PC-9 (cell line): ENCODE data around the gene GMNC. TPM values are rescaled to one million over a fixed set of nuclear protein-coding genes. Genes with fewer than 3 reads are reported as not detected.

Source experiments
- BruUV-seq: library from RNA; stranded (reverse); fragments of 400-500 nt; replicated peaks from 2 replicates; lab custom pipeline; 2021; lab: Mats Ljungman, UMichigan
- CTCF ChIA-PET: fragments of 300-600 bp; sonication (Branson Sonifier 250); formaldehyde crosslinking; loops from one replicate; lab custom pipeline; 2022; ENCODE audit warnings: antibody characterized with exemption; lab: Charles Lee
- POLR2A ChIA-PET: fragments of 300-600 bp; sonication (Branson Sonifier 250); formaldehyde crosslinking; loops from one replicate; lab custom pipeline; 2022; ENCODE audit warnings: antibody characterized with exemption; ENCODE audit not compliant: unreplicated experiment; lab: Charles Lee
- DNase-seq, 2 experiments: peaks; one replicate each; pipeline versions ENCODE4 v3.0.0 to v3.0.0-alpha.2; 2015 to 2022; ENCODE audit warnings: mixed read lengths in 1 of 2
- H2AFZ ChIP-seq: fragments of 200-600 bp; sonication (generic); 2 replicates; pipeline ENCODE4 v1.8.1; 2017; ENCODE audit warnings: antibody characterized with exemption
- H3F3A ChIP-seq: fragments of 200-600 bp; sonication (generic); 2 replicates; pipeline ENCODE4 v1.8.1; 2017; ENCODE audit warnings: antibody characterized with exemption, mild to moderate bottlenecking, low read depth; ENCODE audit not compliant: insufficient read depth
- H3K27ac ChIP-seq: fragments of 200-600 bp; sonication (generic); 2 replicates; pipeline ENCODE4 v1.6.1; 2016; ENCODE audit warnings: mixed run types
- H3K27me3 ChIP-seq: fragments of 200-600 bp; sonication (generic); 2 replicates; pipeline ENCODE4 v1.6.1; 2016; ENCODE audit warnings: low read depth, mixed run types; ENCODE audit not compliant: insufficient read depth
- H3K36me3 ChIP-seq: fragments of 200-600 bp; sonication (generic); 2 replicates; pipeline ENCODE4 v1.6.1; 2016; ENCODE audit warnings: low read depth, mixed run types
- H3K4me1 ChIP-seq: fragments of 200-600 bp; sonication (generic); replicated peaks from 2 replicates; pipeline ENCODE4 v1.6.1; 2016; ENCODE audit warnings: mixed run types; ENCODE audit not compliant: insufficient read depth
- H3K4me2 ChIP-seq: fragments of 200-600 bp; sonication (generic); 2 replicates; pipeline ENCODE4 v1.6.1; 2017; ENCODE audit warnings: mixed run types
- H3K4me3 ChIP-seq: fragments of 200-600 bp; sonication (generic); 2 replicates; pipeline ENCODE4 v1.6.1; 2016; ENCODE audit warnings: mixed run types
- H3K79me2 ChIP-seq: fragments of 200-600 bp; sonication (generic); 2 replicates; pipeline ENCODE4 v1.6.1; 2017; ENCODE audit warnings: low read depth, mixed run types
- H3K9me2 ChIP-seq: fragments of 200-600 bp; sonication (generic); 2 replicates; pipeline ENCODE4 v1.8.1; 2017; ENCODE audit warnings: mild to moderate bottlenecking; ENCODE audit not compliant: insufficient read depth
- H3K9me3 ChIP-seq: fragments of 200-600 bp; sonication (generic); 2 replicates; pipeline ENCODE4 v1.8.1; 2016; ENCODE audit warnings: low read depth; ENCODE audit not compliant: insufficient read depth
- H4K20me1 ChIP-seq: fragments of 200-600 bp; sonication (generic); 2 replicates; pipeline ENCODE4 v1.8.1; 2017; ENCODE audit not compliant: insufficient read depth
- CTCF ChIP-seq: fragments of 200-600 bp; sonication (generic); conservative IDR thresholded peaks from 2 replicates; pipeline ENCODE4 v1.6.1; 2017; ENCODE audit warnings: mixed run types, antibody characterized with exemption, mild to moderate bottlenecking, moderate library complexity
- EZH2 ChIP-seq: fragments of 200-600 bp; sonication (generic); IDR thresholded peaks from 2 replicates; pipeline ENCODE4 v1.8.0; 2017; ENCODE audit warnings: antibody characterized with exemption, low read depth
- intact Hi-C: fragments of 100-400 bp; cut with micrococcal nuclease; formaldehyde crosslinking; loops from one replicate; pipeline ENCODE4 v1.10.0; 2022; ENCODE audit not compliant: unreplicated experiment
- total RNA-seq: library from RNA; stranded (reverse); gene quantifications from 2 replicates; pipeline ENCODE4 v1.2.3, GENCODE V29; 2021

GMNC gene
- total RNA-seq, 1 experiment from 2014 or later: not detected

- TF ChIP-seq CTCF (no peak), EZH2 (no peak)
- ChIA-PET CTCF (interaction anchor here (0.6 kb wide), 1 partner anchor 421 kb away, joined by 3 read pairs; no protein-coding TSS in a partner anchor), POLR2A (interaction anchor here (0.5 to 0.6 kb wide), 2 partner anchors 80 to 477 kb away, joined by 3 to 5 read pairs; no protein-coding TSS in a partner anchor)
- peaks cover 3% of the 10 kb centered on the region; the same call in 1 of the 2 replicates for H3K9me3 ChIP-seq
- H3K27ac ChIP-seq: no peak overlapping the region
- H3K4me2 ChIP-seq: no peak overlapping the region
- H3K9me2 ChIP-seq: no peaks in the 10 kb centered on the region
- no TSS peak for BruUV-seq
- H3K36me3 ChIP-seq: no peaks in the 10 kb centered on the region
- H3K27me3 ChIP-seq: no peaks in the 10 kb centered on the region
- no peaks in the 10 kb centered on the region for H3K79me2 ChIP-seq
- H3K4me3 ChIP-seq: no peak overlapping the region
- H2AFZ ChIP-seq: no peak overlapping the region
- intact Hi-C loops: no loop called here
- peak in 1 of 2 experiments; percentile 10 for DNase-seq
- no peaks in the 10 kb centered on the region for H3K4me1 ChIP-seq
- no peaks in the 10 kb centered on the region for H3F3A ChIP-seq
- no peaks in the 10 kb centered on the region for H4K20me1 ChIP-seq
These were observed 54.6 kb downstream of the GMNC start for GRCh38 chr3:190807719-190808375.
